ENCODE results near the gene GHRH.

- TF ChIP-seq, protein P1, sequence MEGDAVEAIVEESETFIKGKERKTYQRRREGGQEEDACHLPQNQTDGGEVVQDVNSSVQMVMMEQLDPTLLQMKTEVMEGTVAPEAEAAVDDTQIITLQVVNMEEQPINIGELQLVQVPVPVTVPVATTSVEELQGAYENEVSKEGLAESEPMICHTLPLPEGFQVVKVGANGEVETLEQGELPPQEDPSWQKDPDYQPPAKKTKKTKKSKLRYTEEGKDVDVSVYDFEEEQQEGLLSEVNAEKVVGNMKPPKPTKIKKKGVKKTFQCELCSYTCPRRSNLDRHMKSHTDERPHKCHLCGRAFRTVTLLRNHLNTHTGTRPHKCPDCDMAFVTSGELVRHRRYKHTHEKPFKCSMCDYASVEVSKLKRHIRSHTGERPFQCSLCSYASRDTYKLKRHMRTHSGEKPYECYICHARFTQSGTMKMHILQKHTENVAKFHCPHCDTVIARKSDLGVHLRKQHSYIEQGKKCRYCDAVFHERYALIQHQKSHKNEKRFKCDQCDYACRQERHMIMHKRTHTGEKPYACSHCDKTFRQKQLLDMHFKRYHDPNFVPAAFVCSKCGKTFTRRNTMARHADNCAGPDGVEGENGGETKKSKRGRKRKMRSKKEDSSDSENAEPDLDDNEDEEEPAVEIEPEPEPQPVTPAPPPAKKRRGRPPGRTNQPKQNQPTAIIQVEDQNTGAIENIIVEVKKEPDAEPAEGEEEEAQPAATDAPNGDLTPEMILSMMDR (conservative IDR thresholded peaks at IDR 0.05; ENCODE audit: low read length) = no peak
- TF ChIP-seq EZH2phosphoT487 (IDR thresholded peaks at IDR 0.05; ENCODE audit: borderline replicate concordance, low read depth, low read length) = no peak
Observed at GRCh38 chr20:37274851-37275524, 13.4 kb upstream of the GHRH start.
